GM18868 (cell line): Measurements from ENCODE around the gene SIX5.
"Not testable (repeated sequence)": the region's sequence is repeated elsewhere in the genome, so short reads cannot be mapped to it uniquely, and the experiment has no call there.

Experiments used
- ATAC-seq: cut with Tn5 transposase; IDR thresholded peaks from one replicate; pipeline ENCODE4 v1.9.1; 2021; ENCODE audit warnings: mild to moderate bottlenecking, moderate library complexity; ENCODE audit not compliant: unreplicated experiment

The SIX5 gene

GRCh38 chr19:45761714-45762113 lies 7.3 kb downstream of the SIX5 start:
- no peak for ATAC-seq

DNA sequence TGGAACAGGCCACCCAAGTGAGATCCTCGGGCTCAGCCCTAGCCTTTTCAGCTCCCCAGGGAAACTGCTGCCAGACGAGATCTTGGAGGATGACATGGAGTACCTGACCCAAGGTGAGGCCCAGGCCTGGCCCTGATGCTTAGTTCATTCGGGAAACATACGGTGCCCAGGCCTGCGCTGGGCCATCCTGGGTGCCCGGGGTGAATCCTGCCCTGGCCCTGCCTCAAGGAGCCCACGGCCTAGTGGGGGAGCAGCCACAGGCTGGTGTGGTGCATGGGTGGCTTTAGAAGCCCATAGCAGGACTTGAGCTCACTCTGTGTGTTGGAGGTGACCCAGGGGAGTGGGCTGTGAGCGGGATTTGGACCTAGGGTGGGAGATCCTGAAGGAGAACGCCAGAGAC lies 10.1 kb downstream of the SIX5 start:
- no peak for ATAC-seq

DNA sequence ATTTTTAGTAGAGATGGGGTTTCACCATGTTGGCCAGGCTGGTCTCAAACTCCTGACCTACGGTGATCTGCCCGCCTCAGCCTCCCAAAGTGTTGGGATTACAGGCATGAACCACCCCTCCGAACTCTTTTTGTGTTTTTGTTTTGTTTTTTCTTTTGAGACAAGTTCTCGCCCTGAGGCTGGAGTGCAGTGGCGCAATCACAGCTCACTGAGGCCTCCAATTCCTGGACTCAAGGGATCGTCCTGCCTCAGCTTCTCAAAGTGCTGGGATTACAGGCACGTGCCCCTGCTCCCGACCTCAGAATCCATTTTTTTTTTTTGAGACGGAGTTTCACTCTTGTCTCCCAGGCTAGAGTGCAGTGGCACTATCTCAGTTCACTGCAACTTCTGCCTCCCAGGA lies 11.4 kb downstream of the SIX5 start:
- no peak for ATAC-seq

DNA sequence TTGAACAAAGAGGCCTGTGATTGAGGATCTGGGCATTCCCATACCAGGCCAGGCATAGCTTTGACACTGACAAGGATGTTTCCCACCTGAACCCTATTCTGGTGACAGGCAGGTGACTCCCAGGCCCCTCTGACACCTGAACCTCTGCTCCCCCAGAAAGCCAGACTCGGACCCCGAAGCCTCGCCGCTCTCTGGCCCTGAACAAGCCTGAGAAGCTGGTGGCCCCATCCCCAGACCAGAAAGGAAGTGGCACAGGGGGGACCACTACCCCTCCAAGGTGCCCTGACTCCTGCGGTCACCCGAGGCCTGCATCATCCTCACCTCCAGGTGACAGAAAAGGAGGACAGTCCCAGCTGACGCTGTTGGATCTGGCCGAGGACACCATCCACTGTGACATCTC lies 14.7 kb downstream of the SIX5 start:
- no peak for ATAC-seq

- no peak for ATAC-seq
Measured at GRCh38 chr19:45753548-45753947, 15.5 kb downstream of the SIX5 start.

- no peak for ATAC-seq
Measured at GRCh38 chr19:45752639-45753038, 16.4 kb downstream of the SIX5 start.

GRCh38 chr19:45751483-45751882 lies 17.6 kb downstream of the SIX5 start:
- ATAC-seq = not testable (repeated sequence)

- ATAC-seq = no peak
Measured at GRCh38 chr19:45747513-45747912, 21.5 kb downstream of the SIX5 start.

DNA sequence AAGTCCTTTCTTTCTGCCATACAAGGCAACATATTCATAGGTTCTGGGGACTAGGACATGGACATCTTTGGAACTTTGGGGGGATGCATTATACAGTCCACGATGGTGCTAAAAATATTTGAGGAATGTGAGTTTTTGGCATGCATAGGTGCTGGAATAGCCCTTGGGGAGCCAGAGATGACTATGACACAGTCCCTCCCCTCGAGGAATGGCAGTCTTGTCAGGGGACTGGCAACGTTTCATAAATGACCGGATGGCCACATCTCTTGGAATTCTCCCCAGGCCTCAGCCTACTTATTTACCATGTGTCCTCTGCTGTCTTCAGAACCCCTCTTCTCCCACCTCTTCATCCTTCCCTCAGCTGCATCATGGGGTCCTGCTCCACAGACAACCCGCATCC lies 22.2 kb downstream of the SIX5 start:
- ATAC-seq = no peak

DNA sequence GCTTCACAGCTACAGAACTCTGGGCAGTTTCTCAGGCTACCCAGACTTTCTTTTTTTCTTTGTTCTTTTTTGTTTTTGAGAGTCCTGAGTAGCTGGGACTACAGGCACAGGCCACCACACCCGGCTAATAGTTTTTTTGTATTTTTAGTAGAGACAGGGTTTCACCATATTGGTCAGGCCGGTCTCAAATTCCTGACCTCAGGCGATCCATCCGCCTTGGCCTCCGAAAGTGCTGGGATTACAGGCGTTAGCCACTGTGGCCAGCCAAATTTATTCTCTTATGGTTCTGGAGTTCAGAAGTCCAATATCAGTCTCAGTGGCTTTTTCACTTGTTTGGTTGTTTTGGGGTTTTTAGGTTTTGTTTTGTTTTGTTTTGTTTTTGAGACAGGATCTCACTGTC lies 23.4 kb downstream of the SIX5 start:
- no peak for ATAC-seq

DNA sequence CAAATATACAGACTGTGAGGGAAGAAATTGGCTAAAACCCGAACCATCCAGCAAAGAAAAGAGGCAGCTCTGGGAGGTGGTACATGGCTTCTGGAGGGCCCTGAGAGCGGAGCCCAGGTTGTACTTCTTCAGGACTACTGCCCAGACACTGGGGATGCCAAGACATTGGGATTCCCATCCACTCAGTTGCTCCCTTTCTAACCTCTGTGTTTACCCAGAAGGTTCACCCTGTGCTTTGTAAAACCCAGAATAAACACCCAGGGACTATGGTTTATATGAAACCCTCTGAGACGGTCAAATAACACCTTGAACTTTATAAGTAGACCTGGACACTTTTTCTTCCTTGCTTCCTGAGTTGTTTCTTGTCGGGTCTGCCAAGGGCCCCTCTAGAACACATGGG lies 26.1 kb downstream of the SIX5 start:
- ATAC-seq = no peak

DNA sequence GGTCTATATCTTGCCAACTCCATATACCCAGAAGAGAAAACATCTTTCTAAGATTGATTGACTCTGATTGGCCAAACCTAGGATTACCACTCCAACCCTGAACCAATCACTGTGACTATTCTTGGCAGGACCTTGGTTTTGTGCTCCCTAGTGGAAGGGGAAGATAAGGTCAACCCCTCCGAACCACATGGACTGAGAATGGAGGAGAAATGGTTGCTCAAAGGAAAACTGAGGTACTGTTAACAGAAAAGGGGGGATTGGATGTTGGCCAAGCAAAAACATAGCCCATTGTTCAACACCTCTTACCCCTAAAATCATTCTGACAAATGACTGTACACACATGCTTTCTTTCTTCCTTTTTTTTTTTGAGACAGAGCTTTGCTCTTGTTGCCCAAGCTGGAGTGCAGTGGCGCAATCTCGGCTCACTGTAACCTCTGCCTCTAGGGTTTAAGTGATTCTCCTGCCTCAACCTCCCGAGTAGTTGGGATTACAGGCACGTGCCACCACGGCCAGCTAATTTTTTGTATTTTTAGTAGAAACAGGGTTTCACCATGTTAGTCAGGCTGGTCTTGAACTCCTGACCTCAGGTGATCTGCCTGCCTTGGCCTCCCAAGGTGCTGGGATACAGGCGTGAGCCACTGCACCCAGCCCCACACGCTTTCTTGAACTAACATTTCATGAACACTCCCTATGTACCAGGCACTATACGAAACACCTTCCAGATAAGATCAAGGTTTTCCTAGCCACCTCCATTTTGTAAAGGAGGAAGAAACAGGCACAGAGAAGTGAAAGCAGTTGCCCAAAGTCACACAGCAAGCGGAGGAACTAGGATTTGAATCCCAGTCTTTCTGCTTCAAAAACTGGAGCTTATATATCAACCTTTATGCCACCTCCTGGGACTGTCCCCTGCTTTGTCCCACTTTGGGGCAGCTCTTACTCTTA lies 29.3 kb downstream of the SIX5 start:
- ATAC-seq = no peak

DNA sequence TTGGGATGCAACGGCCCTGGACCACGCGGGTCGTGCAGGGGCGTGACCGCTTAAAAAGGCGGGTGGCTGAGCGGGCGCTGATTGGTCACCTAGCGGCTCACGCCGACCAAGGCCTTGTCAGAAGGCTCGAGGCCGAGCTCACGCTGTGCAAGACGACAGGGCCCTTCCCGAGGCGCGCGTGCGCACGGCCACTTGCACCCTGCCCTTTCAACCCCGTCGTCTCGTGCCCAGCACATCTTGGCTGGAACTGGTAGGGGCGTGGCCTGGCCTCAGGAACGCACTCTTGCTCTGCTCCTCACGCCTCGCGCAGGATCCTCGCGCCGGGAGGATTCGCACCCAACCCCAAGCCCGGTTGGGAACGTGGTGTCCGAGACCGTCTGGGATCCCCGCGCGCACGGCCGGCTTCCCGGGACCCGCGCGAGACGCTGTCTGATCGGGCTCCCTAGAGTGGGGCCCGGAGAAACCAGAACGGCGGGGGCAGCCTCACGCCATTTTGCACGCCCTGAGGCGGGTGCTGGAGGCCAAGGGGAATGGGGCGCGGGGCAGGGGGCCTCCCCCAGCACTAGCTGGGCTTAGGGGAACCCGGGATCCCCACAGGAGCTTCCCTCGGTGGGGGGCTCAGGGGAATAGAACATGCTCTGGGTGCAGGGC lies 35.8 kb downstream of the SIX5 start, which contains the start of gene MEIOSIN:
MEIOSIN (plus strand) TSS at position 280 of the 651 bp plus-strand sequence. CDS start 1,938 bp downstream, outside the sequence.
- ATAC-seq = no peak

GRCh38 chr19:45730368-45731288 lies 38.4 kb downstream of the SIX5 start, which contains the start of gene FBXO46:
TSS of gene FBXO46 (minus strand) at chr19:45730896. CDS start at chr19:45713495, 17,401 bp downstream.
- peak; percentile 90 for ATAC-seq

DNA sequence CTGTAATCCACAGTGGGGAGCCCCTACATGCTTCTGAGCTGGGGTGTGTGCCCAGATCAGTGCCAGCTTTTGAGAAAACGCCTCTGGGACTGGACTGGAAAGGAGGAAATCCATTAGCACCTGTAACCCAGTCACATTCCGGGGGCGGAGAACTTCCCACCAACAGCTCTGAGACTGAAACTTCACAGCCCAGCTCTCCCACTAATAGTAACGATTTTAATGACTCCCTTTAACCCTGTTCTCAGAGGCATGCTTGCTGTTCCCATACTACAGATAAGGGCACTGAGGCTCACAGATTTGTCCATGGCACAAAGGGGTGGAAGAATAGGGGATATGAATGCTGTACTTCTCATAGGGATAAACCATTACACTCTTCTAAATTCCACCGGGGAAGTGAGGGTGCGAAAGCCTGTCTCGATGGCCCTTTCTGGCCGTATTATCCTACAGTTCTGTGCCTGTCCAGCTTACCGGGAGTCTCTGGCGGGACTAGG lies 39.2 kb downstream of the SIX5 start:
- no peak for ATAC-seq

- ATAC-seq = not testable (repeated sequence)
Measured at GRCh38 chr19:45728683-45729082, 40.4 kb downstream of the SIX5 start.

DNA sequence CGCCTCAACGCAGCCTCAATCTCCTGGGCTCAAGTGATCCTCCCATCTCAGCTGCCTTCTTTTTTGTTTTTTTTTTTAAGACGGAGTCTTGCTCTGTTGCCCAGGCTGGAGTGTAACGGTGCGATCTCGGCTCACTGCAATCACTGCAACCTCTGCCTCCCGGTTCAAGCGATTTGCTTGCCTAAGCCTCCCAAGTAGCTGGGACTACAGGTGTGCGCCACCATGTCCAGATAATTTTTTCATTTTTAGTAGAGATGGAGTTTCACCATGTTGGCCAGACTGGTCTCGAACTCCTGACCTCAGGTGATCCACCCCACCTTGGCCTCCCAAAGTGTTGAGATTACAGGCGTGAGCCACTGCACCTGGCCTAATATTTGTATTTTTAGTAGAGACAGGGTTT lies 49.0 kb downstream of the SIX5 start:
- ATAC-seq = not testable (repeated sequence)

DNA sequence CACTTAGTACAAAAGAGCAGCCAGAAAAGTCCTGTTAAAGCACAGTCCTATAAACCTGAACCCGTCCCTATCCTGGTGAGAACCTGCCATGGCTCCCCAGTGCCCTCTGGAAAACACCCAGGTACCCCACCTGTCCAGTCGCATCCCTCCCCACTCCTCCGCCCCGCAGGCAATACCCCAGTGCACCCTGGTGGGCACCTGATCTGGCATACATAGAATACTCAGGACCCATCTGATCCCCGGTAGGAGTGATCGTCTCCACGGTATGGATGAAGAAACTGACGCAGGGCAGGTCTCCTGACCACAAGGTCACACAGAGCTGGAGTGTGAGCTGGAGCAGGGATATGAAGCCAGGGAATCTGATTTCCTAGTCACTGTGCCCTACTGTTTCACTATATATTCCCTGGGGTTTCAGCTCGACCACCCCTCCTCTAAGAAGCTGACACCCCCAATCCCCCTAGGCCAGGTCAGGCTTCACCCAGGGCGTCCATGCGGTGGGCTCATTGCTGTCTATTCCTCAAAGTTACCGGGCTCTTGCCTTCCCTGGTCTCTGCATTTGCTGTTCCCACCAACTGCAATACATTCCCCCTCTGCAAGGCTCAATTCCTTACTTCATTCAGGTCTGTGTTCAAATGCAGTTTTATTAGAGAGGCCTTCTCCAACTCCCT lies 50.9 kb downstream of the SIX5 start:
- no peak for ATAC-seq

DNA sequence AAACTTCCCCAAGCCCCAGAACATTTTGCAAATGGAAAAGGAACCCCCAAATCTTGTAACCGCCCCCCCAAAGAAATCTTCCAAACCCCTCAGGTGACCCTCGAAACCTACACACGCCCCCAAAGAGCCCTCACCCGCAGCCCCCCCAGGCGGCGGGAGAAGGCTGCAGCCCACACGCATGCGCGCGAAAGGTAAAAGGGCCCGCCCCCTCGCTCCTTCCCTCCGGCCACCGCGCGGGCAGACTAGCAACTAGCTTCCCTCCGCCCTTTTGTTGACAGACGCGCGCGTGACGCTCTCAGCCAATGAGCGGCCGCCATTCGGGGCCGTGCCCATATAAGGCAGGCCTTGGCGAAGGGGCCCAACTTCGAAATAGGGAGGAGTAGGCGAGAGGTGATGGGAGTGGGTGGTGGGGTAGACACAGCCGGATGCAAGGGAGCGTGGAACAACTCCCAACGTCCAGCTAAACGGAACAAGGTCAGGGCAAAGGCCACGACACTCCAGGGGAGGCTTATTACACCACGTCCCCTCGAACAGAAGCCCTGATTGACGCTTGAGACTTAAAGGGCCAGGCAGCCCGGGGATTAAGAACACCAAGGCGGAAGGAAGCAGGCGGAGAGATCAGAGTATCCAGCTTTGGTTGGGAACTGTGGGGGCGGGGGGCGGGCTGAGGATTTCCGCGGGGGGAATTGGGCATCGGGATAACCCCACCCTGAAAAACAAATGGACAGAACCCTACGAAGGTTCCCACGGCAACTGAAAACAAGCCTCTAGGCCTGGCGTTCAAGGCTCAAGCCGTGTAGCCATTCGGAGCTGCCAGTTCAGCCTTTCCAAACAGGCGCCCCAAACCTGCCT lies 51.7 kb downstream of the SIX5 start:
- peak; percentile 94 for ATAC-seq
